Mesodermal cell (in vitro differentiated cells): ENCODE data around the gene CHTOP.

Source experiments
- H3K27ac ChIP-seq: 2 replicates; pipeline ENCODE4 v1.7.0; 2013; ENCODE audit warnings: mild to moderate bottlenecking, low read depth, low read length, moderate library complexity; ENCODE audit not compliant: severe bottlenecking
- H3K36me3 ChIP-seq: 2 replicates; pipeline ENCODE4 v1.7.1; 2013; ENCODE audit warnings: mild to moderate bottlenecking, low read length, moderate library complexity; ENCODE audit not compliant: control insufficient read depth, insufficient read depth
- H3K4me1 ChIP-seq: one replicate; pipeline ENCODE4 v1.7.1; 2013; ENCODE audit warnings: mild to moderate bottlenecking, low read length; ENCODE audit not compliant: insufficient read depth, control insufficient read depth, poor library complexity, severe bottlenecking
- H3K4me3 ChIP-seq: 2 replicates; pipeline ENCODE4 v1.7.0; 2013; ENCODE audit warnings: low read length, control low read depth, mild to moderate bottlenecking; ENCODE audit not compliant: insufficient read depth, poor library complexity, severe bottlenecking; ENCODE audit errors: extremely low read depth
- H3K9me3 ChIP-seq: 2 replicates; pipeline ENCODE4 v1.7.1; 2013; ENCODE audit warnings: mild to moderate bottlenecking, low read length, moderate library complexity; ENCODE audit not compliant: control insufficient read depth
- WGBS, 2 experiments: methylation state at CpG; one replicate each; pipeline ENCODE4 v1.1.5; 2013; ENCODE audit warnings: missing lambda C conversion rate in 2 of 2; ENCODE audit not compliant: insufficient coverage in 2 of 2; 5-methylcytosine and 5-hydroxymethylcytosine counted together

Gene CHTOP

GRCh38 chr1:153612755-153613331 is 21.0 kb upstream of the CHTOP start, which contains the start of gene S100A16:
Gene S100A16 (minus strand): TSS chr1:153613137. CDS start chr1:153608151, 4,986 bp downstream.
- 0 to 73% methylated on average over 1 to 4 of the region's 9 CpGs for WGBS, 2 experiments
- peak within 1 kb of the TSS; percentile 36 for H3K4me3 ChIP-seq
- H3K27ac ChIP-seq: no peak within 1 kb of the TSS

DNA sequence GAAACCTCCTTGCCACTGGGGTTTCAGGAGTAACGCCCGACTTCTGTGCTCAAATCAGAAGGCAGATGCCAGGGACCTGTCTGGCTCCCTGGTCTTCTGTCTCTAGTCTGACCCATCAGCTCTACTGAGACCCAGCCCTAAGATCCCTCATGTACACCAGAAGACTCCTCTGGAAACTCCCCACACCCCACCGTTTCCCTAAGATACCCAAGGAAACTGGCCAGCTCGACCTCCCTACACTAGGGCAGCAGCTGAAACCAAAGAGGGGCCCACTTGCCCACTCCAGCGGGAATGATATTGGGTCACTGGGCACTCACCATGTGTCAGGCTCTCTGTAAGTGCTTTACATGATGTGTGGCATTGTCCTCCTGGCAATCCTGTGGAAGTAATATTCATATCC is 20.5 kb upstream of the CHTOP start:
- Histone ChIP-seq H3K36me3 (peaks cover 3% of the 10 kb centered on the region), H3K4me3 (no peak overlapping the region), H3K27ac (no peak overlapping the region), H3K4me1 (peaks cover 36% of the 10 kb centered on the region), H3K9me3 (no peaks in the 10 kb centered on the region)
- 80 to 87% methylated on average over 5 of the region's 5 CpGs for WGBS, 2 experiments

More at GRCh38 chr1:153612755-153613331, 21.0 kb upstream of the CHTOP start, which contains the start of gene S100A16:
- Histone ChIP-seq H3K4me1 (peaks cover 41% of the 10 kb centered on the region), H3K36me3 (no peaks in the 10 kb centered on the region), H3K9me3 (no peaks in the 10 kb centered on the region)

GRCh38 chr1:153614189-153614900 is 19.5 kb upstream of the CHTOP start:
- H3K36me3 ChIP-seq: peaks cover 13% of the 10 kb centered on the region
- 91 to 92% methylated on average over 1 to 2 of the region's 2 CpGs for WGBS, 2 experiments
- no peak overlapping the region for H3K4me3 ChIP-seq
- peaks cover 28% of the 10 kb centered on the region for H3K4me1 ChIP-seq
- H3K27ac ChIP-seq: no peak overlapping the region
- H3K9me3 ChIP-seq: no peaks in the 10 kb centered on the region

GRCh38 chr1:153614906-153615305 is 19.0 kb upstream of the CHTOP start:
- WGBS, 2 experiments: 92 to 93% methylated on average over 4 to 6 of the region's 7 CpGs
- Histone ChIP-seq H3K36me3 (peaks cover 17% of the 10 kb centered on the region), H3K4me3 (no peak overlapping the region), H3K27ac (no peak overlapping the region), H3K4me1 (peaks cover 23% of the 10 kb centered on the region), H3K9me3 (no peaks in the 10 kb centered on the region)

DNA sequence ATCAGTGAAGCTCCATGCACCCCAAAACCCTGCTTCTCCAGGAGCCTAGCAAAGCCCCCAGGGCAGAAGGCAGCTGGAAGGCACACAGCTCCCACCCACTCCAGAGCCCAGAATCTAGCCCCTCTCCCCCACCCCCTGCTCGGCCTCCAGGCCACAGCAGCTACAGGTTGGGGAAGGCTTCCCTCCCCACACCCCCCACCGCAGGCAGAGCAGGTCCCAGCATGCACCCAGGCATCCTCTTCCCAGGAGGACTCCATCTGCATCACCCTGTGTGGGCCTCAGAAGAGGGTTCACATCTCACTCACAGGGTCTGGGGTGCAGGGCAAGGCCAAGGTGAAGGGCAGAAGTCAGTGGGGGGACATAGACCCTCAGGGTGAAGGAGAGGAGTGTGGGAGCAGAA is 18.5 kb upstream of the CHTOP start:
- H3K9me3 ChIP-seq: no peaks in the 10 kb centered on the region
- H3K4me1 ChIP-seq: peaks cover 18% of the 10 kb centered on the region
- no peak overlapping the region for H3K27ac ChIP-seq
- no peak overlapping the region for H3K4me3 ChIP-seq
- H3K36me3 ChIP-seq: peaks cover 22% of the 10 kb centered on the region
- WGBS, 2 experiments: 67% methylated on average over 1 of the region's 2 CpGs; no CpG with 5 or more reads in 1 of the 2 experiments

GRCh38 chr1:153616144-153616916 is 17.5 kb upstream of the CHTOP start, which contains the start of gene S100A14:
Gene S100A14 (minus strand): TSS chr1:153616325. CDS start chr1:153615858, 467 bp downstream.
- WGBS, 2 experiments: 78 to 84% methylated on average over 5 to 6 of the region's 10 CpGs
- H3K36me3 ChIP-seq: peaks cover 30% of the 10 kb centered on the region
- H3K27ac ChIP-seq: no peak within 1 kb of the TSS
- H3K4me1 ChIP-seq: peaks cover 14% of the 10 kb centered on the region
- no peak within 1 kb of the TSS for H3K4me3 ChIP-seq
- no peaks in the 10 kb centered on the region for H3K9me3 ChIP-seq

GRCh38 chr1:153616917-153617311 is 17.0 kb upstream of the CHTOP start:
- H3K36me3 ChIP-seq: peaks cover 36% of the 10 kb centered on the region
- no peaks in the 10 kb centered on the region for H3K9me3 ChIP-seq
- peaks cover 8% of the 10 kb centered on the region for H3K4me1 ChIP-seq
- WGBS, 2 experiments: 88 to 100% methylated on average over 2 to 3 of the region's 5 CpGs
- H3K27ac ChIP-seq: no peak overlapping the region
- H3K4me3 ChIP-seq: no peak overlapping the region

GRCh38 chr1:153617663-153618062 is 16.2 kb upstream of the CHTOP start:
- H3K27ac ChIP-seq: no peak overlapping the region
- H3K4me1 ChIP-seq: peaks cover under 1% of the 10 kb centered on the region
- peaks cover 43% of the 10 kb centered on the region for H3K36me3 ChIP-seq
- H3K9me3 ChIP-seq: no peaks in the 10 kb centered on the region
- no peak overlapping the region for H3K4me3 ChIP-seq
- WGBS, 2 experiments: 90 to 95% methylated on average over 2 to 4 of the region's 6 CpGs

- Histone ChIP-seq H3K4me3 (no peak overlapping the region), H3K4me1 (peaks cover 12% of the 10 kb centered on the region), H3K27ac (no peak overlapping the region), H3K36me3 (peaks cover 58% of the 10 kb centered on the region), H3K9me3 (no peaks in the 10 kb centered on the region)
- WGBS, 2 experiments: 98 to 100% methylated on average over 4 of the region's 6 CpGs
Observed at GRCh38 chr1:153619171-153619570, 14.7 kb upstream of the CHTOP start.

DNA sequence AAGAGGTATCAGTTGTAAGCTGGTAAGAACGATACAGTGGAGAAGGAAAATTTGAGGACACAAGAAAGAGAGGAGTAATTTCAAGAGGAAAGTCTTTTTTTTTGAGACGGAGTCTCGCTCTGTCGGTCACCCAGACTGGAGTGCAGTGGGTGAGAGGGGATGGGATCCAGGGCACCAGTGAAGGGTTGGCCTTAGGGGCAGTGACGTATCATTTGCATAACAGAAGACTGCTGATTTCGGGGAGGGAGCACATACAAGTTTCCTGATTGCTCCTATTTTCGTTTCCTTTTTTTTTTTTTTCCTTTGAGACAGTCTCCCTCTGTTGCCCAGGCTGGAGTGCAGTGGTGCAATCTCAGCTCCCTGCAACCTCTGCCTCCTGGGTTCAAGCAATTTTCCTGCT is 10.8 kb upstream of the CHTOP start:
- 66% methylated on average over 6 to 7 of the region's 7 CpGs for WGBS, 2 experiments
- Histone ChIP-seq H3K4me1 (peaks cover 36% of the 10 kb centered on the region), H3K36me3 (peaks cover 78% of the 10 kb centered on the region), H3K9me3 (no peaks in the 10 kb centered on the region), H3K4me3 (no peak overlapping the region), H3K27ac (no peak overlapping the region)
